GM23338 (cell line): ENCODE results near the gene FSIP1.

Source experiments
- CREB1 ChIP-seq: fragments of 250-450 bp; sonication (Bioruptor Pico); IDR thresholded peaks from 2 replicates; pipeline ENCODE4 v1.5.0; 2020; ENCODE audit warnings: low read depth, mild to moderate bottlenecking, moderate library complexity
- EZH2 ChIP-seq: fragments of 200-600 bp; sonication (generic); IDR thresholded peaks from one replicate; pipeline ENCODE4 v1.8.0; 2017; ENCODE audit warnings: antibody characterized with exemption, mild to moderate bottlenecking, low read depth; ENCODE audit not compliant: unreplicated experiment
- EZH2phosphoT487 ChIP-seq: fragments of 200-600 bp; sonication (generic); IDR thresholded peaks from one replicate; pipeline ENCODE4 v1.8.1; 2018; ENCODE audit warnings: antibody characterized with exemption; ENCODE audit not compliant: unreplicated experiment
- JUNB ChIP-seq: IDR thresholded peaks from one replicate; pipeline ENCODE4 v1.6.1; 2016; ENCODE audit warnings: antibody characterized with exemption; ENCODE audit not compliant: unreplicated experiment
- POLR2AphosphoS5 ChIP-seq: IDR thresholded peaks from 2 replicates; pipeline ENCODE4 v1.6.1; 2016; ENCODE audit warnings: antibody characterized with exemption, low read depth
- REST ChIP-seq: IDR thresholded peaks from one replicate; pipeline ENCODE4 v1.6.1; 2018; ENCODE audit warnings: antibody characterized with exemption; ENCODE audit not compliant: unreplicated experiment
- STAT1 ChIP-seq: IDR thresholded peaks from one replicate; pipeline ENCODE4 v1.6.1; 2016; ENCODE audit warnings: antibody characterized with exemption; ENCODE audit not compliant: unreplicated experiment
- ZNF462 ChIP-seq: fragments of 250-450 bp; sonication (Bioruptor Pico); IDR thresholded peaks from 2 replicates; pipeline ENCODE4 v1.5.0; 2020; ENCODE audit warnings: mild to moderate bottlenecking, moderate library complexity
- TF ChIP-seq, protein P1 (sequence below), 2 experiments: fragments of 200-600 bp in 1 of 2; sonication (generic) in 1 of 2; conservative IDR thresholded peaks; 2 replicates each; pipeline versions ENCODE4 v1.5.1 to v1.6.1; 2016 to 2017; ENCODE audit warnings: antibody characterized with exemption in 2 of 2, low read depth in 2 of 2, mild to moderate bottlenecking in 2 of 2, moderate library complexity in 1 of 2
- TF ChIP-seq, protein P2 (sequence below): IDR thresholded peaks from 2 replicates; pipeline ENCODE4 v1.6.1; 2016; ENCODE audit warnings: antibody characterized with exemption

DNA sequence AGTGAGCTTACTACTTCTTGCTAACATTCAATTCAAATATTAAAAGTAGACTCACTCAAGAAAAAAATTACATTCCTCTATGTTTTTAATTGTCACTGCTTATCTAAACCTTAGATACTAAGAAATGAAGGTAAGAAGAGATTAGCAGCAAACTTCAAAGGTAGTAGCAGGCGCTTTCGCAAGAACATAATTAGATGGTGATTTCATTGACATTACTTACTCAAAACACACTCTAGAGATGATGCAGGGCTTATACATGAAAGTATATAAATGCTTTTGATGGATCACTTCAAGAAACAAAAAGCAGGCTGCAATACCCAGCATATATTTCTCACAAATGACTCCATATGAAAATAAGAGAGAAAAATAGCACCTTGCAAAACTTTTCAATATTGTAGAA lies 86.8 kb downstream of the FSIP1 start:
- TF ChIP-seq EZH2 (no peak), EZH2phosphoT487 (no peak), CREB1 (CRISPR knock-in tag) (no peak), REST (no peak), POLR2AphosphoS5 (no peak), JUNB (no peak), STAT1 (no peak), ZNF462 (CRISPR knock-in tag) (no peak)
- TF ChIP-seq, protein P1, sequence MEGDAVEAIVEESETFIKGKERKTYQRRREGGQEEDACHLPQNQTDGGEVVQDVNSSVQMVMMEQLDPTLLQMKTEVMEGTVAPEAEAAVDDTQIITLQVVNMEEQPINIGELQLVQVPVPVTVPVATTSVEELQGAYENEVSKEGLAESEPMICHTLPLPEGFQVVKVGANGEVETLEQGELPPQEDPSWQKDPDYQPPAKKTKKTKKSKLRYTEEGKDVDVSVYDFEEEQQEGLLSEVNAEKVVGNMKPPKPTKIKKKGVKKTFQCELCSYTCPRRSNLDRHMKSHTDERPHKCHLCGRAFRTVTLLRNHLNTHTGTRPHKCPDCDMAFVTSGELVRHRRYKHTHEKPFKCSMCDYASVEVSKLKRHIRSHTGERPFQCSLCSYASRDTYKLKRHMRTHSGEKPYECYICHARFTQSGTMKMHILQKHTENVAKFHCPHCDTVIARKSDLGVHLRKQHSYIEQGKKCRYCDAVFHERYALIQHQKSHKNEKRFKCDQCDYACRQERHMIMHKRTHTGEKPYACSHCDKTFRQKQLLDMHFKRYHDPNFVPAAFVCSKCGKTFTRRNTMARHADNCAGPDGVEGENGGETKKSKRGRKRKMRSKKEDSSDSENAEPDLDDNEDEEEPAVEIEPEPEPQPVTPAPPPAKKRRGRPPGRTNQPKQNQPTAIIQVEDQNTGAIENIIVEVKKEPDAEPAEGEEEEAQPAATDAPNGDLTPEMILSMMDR (conservative IDR thresholded peaks at IDR 0.05; ENCODE audit: low read depth in 2 of 2), result no peak
- TF ChIP-seq, protein P2, sequence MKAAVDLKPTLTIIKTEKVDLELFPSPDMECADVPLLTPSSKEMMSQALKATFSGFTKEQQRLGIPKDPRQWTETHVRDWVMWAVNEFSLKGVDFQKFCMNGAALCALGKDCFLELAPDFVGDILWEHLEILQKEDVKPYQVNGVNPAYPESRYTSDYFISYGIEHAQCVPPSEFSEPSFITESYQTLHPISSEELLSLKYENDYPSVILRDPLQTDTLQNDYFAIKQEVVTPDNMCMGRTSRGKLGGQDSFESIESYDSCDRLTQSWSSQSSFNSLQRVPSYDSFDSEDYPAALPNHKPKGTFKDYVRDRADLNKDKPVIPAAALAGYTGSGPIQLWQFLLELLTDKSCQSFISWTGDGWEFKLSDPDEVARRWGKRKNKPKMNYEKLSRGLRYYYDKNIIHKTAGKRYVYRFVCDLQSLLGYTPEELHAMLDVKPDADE, result no peak
